Choroid plexus epithelial cell (primary cell): ENCODE results near the gene MAFF.
A peak's percentile ranks its signal among the peaks of the same experiment; 100 is the strongest.
"Not testable (repeated sequence)": the region's sequence is repeated elsewhere in the genome, so short reads cannot be mapped to it uniquely, and the experiment has no call there.

Source experiments
- DNase-seq: peaks from one replicate; pipeline ENCODE4 v3.0.0-alpha.2; 2010; ENCODE audit warnings: low read depth
- H3K4me3 ChIP-seq: 2 replicates; pipeline ENCODE4 v1.5.1; 2011; ENCODE audit warnings: low read depth, mild to moderate bottlenecking, control low read depth, low read length, moderate library complexity
- TF ChIP-seq, protein P1 (sequence below): conservative IDR thresholded peaks from 2 replicates; pipeline ENCODE4 v1.5.1; 2011; ENCODE audit warnings: low read depth, mild to moderate bottlenecking, control low read depth, inconsistent platforms, low read length, moderate library complexity

Gene MAFF

DNA sequence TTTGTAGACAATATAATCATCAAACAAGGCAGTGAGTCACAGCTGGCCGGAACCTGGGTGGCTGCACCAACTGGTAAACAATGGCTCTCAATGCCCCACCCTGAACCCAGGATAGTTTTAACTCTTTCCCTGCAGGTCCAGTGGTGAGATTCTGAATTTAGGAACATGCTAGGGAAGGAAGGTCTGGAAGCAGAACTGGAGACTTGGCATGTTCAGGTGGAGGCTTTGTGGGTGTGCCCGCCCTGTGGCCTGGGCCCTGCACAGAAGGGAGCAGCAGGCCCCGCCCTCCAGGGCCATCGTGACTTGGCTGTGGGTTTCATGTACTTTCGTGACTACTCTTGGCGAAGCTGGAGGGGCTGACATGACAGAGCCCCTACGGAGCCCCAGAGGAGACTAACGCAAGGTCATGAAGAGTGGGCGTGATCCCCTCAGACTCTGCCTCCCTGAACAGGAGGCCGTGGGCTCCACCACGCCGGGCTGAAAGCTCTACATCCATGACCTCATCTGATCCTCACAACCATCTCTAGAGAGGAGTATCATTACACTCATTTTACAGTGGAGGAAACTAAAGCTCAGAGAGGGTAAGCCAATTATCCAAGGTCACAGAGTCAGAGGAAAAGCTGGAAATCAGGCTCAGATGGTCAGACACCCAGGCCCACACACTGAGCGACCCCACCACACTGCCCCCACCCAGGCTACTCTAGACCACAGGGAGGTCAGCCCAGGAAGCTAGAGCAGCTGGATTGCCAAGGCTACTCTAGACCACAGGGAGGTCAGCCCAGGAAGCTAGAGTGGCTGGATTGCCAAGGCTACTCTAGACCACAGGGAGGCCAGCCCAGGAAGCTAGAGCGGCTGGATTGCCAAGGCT lies 27.3 kb downstream of the MAFF start:
- TF ChIP-seq, protein P1, sequence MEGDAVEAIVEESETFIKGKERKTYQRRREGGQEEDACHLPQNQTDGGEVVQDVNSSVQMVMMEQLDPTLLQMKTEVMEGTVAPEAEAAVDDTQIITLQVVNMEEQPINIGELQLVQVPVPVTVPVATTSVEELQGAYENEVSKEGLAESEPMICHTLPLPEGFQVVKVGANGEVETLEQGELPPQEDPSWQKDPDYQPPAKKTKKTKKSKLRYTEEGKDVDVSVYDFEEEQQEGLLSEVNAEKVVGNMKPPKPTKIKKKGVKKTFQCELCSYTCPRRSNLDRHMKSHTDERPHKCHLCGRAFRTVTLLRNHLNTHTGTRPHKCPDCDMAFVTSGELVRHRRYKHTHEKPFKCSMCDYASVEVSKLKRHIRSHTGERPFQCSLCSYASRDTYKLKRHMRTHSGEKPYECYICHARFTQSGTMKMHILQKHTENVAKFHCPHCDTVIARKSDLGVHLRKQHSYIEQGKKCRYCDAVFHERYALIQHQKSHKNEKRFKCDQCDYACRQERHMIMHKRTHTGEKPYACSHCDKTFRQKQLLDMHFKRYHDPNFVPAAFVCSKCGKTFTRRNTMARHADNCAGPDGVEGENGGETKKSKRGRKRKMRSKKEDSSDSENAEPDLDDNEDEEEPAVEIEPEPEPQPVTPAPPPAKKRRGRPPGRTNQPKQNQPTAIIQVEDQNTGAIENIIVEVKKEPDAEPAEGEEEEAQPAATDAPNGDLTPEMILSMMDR = no peak
- H3K4me3 ChIP-seq = no peak overlapping the region
- peak; percentile 53 for DNase-seq

DNA sequence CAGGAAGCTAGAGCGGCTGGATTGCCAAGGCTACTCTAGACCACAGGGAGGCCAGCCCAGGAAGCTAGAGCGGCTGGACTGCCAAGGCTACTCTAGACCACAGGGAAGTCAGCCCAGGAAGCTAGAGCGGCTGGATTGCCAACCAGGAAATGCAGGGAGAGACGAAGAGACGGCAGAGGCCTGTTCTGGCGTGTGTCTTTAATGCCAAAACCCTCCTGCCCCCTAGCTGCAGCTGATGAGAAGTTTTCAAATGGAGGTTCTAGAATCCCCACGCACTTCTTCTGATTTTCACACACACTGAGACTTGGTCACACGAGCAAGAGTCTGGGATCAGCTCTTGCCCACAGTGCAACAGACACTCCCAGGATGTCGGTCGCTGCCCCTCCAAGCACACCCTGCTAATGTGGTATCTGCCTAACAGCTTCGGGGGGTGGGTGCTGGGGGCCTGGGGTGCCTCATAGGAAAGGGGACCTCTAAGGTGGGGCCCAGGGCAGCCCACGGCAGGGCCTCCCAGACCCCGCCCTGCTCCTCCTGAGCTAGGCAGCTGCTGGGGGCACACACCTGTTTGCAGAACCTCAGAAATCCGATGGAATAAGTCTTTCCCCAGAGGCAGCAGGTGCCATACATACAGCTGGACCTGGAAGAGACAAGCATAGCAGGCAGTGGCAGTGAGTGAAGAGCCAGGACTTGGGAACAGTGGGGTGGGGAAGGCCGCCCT lies 28.5 kb downstream of the MAFF start:
- TF ChIP-seq, protein P1 = peak; percentile 48
- peak; percentile 50 for DNase-seq
- no peak overlapping the region for H3K4me3 ChIP-seq

DNA sequence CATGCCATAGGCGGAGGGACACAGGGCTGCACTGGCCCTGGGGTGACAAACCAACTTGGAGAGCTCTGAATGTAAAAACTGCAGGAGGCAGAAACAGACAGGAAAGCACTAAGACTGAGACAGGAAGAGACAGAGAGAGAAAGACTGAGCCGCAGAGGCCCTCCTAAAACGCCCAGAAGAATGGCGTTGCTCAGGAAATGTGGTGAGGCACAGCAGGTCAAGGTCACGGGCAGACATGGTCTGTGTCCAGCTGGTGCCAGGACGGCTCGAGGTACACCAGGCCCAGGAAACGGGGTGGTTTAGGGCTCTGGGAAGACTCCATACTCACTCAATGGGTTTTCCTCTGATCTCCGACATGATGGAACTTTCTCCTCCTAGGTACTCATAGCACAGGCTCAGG lies 29.1 kb downstream of the MAFF start:
- TF ChIP-seq, protein P1 = no peak
- H3K4me3 ChIP-seq = no peak overlapping the region
- DNase-seq = no peak

DNA sequence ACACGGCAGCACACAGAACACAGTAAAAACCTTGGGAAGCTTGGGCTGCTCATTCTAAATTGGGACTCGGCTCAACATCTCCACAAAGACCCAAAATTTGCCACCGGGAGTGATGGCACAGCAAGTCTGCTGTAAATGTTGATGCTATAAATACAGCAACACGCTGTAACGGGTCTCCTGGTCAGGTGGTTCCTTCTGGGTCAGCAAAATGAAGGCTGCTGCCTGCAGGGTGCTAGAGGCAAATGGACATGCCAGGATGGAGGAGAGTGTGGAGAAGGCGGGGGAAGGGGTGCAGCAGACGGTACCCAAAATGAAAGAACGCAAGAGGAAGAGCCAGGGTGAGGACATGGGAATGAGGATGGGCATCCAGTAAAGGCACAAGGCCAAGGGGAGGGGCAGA lies 30.4 kb downstream of the MAFF start:
- no peak overlapping the region for H3K4me3 ChIP-seq
- no peak for DNase-seq
- TF ChIP-seq, protein P1 = no peak

DNA sequence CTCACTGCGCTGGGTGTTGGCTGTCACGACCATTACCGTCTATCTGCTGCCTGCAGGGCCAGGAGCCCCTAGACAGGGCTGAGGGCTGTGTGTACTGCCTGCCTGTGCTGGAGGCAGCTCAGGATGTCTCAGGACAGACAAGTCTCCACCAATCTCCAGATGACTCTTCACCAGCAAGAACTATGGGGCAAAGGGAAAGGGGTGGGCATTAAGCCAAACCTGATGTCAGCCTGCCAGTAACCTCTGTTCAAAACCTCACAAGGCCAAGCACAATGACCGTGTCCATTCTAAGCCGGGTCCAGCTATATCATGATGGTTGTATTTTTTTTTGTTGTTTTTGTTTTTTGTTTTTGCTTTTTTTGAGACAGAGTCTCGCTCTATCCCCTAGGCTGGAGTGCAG lies 31.6 kb downstream of the MAFF start:
- TF ChIP-seq, protein P1 = no peak
- no peak for DNase-seq
- no peak overlapping the region for H3K4me3 ChIP-seq

DNA sequence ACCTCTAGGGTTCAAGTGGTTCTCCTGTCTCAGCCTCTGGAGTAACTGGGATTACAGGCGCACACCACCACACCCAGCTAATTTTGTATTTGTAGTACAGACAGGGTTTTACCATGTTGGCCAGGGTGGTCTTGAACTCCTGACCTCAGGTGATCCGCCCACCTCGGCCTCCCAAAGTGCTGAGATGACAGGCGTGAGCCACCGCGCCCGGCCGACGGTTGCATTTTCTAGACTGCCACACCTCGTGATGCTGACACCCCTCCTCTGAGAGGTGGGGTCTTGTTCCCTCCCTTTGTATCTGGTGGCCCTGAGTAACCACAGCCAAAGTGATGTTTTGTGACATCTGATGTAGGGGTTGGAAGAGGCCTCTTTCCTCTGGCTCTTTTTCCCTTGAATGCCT lies 32.1 kb downstream of the MAFF start:
- DNase-seq, H3K4me3 ChIP-seq: not testable (repeated sequence)

DNA sequence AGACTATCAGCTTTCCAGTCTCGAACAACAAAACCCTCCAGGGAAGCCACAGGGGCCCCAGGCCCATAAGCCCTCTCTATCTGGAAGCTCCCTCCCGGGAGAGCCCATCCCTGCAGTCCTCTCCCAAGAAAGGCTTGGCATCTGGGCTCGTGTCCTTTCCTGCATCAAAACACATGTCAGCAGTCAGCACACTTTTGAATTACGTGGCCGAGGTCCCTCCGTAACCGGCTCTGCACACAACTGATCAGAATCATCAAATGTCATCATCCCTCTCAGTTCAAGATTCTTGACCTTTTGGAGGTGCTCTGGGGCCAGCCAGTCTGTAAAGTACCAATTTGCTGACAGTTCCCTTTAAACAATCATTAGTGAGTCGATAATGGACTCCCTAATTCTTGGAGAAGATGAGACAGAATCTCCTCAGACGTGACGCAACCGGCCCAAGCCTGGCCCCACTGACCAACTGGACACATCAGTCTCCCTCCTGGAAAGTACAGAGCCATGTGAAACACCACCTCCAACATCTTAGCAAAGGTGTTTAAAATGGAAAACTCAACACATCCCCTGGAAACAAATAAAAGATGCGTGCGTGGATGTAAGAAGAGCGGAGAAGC lies 33.6 kb downstream of the MAFF start:
- DNase-seq = no peak
- TF ChIP-seq, protein P1 = no peak
- no peak overlapping the region for H3K4me3 ChIP-seq
